Occipital lobe (tissue), 2 donors: ENCODE results near the gene RAC3. TPM values are rescaled to one million over a fixed set of nuclear protein-coding genes. Genes with fewer than 3 reads are reported as not detected.

ENCODE experiments used
- DNase-seq: peaks from one replicate; lab custom pipeline; 2025; lab: John Stamatoyannopoulos, UW
- total RNA-seq: library from RNA; depleted of rRNA; stranded (reverse); fragments of >200 nt; gene quantifications from one replicate; pipeline ENCODE4 v1.2.3, GENCODE V29; 2014

Gene RAC3
- total RNA-seq, 1 donor from 2014 or later, result 76.0 TPM

DNA sequence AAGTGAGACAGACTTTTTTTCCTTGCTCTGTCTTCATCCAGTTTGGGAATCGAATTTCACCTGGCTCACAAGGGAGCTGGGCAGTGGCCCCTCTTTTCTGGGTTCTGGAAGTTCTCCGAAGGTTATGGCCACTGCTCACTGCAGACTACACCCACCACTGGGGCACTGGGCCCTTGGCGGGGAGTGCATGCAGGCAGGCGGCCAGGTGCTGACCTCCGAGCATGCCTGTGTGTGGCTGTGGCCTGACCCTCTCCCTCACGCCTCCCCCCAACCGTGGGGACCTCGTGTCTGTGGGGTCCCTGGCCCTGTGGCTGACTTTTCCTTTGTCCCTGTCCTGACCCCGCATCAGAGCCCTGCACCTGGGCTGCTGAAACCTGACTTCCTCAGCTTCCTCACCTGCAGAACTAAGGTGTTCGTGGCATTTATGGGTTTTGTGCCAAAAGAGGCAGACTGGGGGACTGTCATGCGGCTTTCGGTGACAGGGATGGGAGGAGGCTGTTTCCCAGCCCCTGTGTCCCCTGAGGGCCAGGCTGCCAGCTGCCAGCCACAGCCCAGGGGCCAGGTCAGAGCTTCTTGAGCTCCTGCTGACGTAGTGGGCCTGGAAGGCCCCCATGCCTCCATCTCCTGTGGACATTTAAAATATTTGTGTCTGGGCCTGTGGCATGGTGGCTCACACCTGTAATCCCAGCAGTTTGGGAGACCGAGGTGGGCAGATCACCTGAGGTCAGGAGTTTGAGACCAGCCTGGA lies 32.6 kb upstream of the RAC3 start:
- no peak for DNase-seq

DNA sequence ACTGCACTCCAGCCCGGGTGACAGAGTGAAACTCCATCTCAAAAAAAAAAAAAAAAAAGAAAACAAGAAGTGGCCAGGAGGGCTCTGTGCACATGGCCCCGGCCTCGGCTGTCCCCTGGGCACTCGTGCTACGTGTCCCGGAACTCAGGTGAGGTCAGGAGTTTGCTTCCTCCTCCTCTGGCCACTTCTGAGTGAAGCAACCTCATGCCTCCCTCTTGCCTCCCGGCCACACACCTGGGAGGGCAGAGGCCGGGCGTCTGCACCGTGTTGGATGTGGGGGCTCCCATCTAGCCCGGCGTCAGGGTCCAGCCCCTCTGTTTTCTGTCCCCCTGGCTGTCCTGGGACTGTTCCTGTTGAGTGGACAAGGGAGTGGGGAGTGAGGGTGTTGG lies 31.9 kb upstream of the RAC3 start:
- no peak for DNase-seq

DNA sequence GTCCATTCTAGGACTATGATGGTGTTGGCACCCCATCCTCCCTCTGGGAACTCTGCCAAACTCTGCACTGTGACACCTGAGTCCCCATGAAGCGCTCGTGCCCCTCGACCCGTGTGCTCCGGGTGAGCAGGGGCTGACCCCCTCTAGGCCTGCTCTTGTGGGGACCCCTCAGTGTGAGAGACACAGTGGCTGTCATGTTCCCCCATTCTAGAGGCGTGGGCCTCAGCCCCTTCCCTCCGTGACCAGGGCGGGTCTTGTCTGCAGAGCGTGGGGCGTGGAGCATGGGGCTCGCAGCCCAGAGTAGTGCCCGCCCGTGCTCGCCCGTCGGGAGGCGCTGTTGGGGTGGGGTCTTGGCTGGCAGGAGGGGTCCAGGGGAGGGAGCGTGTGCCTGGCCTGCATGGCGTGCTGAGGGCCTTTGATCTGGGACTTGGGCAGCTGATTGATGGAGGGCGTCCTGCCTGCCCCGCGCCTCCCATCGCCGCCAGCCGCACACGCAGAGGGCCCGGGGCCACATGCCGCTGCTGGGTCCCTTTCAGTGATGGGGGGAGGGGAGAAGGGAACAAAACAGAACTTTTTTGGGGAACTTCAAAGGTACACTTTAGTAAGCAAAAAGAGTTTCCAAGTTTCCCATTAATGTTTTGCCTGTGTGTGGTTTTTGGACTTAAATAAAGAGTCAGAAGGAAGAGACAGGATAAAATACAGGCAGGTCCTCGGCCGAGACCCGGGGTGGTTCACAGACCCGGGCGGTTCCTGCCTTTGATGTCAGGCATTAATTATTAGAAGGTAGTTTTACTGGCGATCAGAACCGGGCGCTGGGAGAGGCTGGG lies 31.3 kb upstream of the RAC3 start:
- no peak for DNase-seq

DNA sequence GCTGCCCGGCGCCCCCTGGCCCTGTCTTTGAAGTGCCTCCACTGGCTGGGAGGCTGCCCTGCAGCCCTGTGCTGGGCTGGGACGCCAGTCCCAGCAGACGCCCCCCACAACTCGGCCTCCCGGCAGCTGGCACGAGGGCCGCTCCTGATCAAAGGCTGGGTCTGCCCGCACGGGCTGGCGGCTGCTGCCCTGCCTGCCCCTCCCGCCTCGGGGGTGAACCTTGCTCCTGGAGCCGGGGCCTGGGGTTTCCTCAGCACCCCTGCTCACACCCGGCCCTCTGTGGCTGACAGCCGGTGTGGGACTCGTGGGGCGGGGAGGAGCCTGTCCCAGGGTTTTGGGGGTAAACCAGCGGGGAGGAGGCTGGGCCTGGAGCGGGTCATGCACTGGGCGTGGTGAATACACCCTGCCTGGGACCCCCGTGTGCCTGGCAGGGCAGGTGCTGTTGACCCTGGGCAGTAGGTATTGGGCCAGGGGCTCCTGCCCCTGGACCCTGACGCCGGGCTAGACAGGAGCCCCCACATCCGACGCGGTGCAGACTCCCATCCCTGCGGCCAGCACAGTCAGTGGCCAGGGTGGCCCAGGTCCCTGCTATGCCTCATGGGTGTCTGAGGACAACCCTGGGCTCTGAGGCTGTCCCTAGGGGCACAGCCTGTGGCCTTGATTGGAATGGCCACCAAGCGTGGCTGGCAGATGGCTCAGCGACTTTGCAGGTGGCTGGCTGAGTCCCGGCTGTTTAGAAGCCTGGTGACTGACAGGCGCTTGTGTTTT lies 30.5 kb upstream of the RAC3 start:
- no peak for DNase-seq

DNA sequence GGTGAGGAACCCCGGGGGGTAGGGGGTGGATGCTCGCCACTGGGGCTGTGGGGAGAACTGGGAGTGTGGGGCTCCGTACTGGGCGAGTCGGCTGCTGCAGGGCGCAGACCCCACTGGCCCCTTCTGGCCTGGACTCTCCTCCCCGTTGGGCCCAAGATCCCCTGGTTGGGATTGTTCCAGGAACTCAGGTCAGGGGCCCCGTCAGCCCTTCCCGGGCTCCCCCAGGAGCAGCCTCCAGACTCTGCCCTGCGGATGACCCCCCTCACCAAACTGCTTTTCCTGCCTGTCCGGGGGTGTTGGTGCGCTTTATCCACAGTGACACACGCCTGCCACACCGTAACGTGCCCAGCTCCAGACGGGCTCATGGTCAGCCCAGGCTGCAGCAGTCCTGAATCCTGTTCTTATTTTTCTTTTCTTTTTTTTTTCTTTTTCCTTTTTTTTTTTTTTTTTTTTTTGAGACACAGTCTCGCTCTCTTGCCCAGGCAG lies 29.9 kb upstream of the RAC3 start:
- DNase-seq, result no peak

DNA sequence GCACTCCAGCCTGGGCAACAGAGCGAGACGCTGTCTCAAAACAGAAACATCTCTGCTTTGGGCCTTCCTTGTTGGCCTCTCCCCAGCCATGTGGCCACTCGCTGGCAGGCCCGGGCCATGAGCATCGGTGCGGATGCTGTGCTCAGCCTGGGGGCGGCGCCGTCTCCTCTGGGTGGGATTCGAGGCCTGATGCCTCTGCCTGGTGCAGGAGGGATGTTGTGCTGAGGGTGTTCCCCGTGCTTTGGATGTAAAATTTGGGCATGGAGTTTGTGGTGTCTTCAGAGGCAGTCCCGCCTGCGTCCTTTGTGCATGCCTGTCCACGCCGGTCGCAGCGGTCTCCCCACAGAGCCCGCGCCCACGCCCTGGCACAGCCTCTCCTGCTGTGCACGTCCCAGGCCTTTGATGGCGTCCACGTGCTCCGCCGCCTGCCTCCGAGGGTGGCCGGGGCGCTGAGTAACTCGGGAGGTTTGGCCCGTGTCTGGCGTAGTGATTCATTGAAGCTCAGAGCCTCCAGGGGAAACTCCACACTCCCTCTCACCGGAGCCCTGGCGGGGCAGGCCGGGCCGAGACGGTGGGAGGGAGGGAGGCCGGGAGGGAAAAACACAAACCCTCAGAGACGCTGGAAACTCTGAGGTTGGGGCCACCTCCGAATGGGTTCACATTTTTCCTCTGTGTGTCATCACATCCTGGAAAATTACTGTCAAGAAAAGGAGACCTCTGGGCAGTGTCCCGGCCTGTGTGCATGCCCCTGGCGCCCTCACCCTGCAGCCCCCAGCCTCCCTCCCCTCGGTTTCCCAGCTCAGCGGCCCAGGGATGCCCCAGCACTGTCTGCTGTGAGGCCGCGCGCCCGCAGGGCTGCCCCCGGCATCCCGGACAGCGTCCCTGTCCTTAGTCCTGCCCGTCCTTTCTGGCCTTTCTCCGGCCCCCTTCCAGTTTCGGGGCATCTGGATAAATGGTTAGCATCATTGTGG lies 27.8 kb upstream of the RAC3 start:
- no peak for DNase-seq

DNA sequence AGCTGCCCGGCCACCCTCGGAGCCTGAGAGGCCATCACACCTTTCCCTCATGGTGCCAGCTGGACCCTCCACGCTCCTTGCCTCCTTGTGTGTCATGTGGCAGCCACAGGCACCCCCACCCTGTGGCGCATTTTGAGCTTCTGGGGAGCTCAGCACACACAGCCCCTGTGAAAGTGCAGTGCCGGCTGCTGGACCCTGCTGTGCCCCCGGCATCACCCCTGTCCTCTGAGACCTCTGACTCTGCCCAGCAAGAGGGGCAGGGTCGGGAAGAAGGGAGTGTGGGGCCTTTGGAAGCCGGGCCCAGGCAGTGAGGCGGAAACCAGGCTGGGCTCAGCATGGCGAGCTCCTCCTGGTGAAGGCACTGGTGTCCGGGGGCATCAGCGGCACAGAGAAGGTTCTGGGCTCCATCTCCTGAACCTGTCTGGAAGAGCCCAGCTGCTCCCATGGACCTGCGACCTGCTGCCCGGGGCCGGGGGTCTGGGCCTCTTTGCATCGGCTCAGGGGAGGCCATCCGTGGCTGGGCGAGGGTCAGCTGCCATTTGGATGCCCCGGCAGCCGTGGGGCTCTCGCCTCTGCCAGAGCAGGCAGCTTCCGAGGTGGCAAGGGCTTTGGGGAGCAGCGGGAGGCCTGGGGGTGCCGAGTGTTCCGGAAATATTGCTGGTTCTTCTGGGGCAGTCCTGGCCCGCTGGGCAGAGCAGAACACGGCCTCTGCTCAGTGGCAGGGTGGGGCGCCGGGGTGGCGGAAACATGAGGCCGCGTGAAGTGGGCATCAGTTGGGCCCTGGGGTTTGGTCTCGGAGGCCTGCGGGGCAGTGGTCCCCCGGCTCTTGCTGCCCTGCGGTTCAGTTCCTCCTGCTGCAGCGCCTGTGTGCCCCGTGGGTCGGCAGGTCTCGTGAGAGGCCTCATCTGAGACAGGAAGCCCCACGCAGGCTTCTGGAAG lies 26.7 kb upstream of the RAC3 start:
- no peak for DNase-seq

DNA sequence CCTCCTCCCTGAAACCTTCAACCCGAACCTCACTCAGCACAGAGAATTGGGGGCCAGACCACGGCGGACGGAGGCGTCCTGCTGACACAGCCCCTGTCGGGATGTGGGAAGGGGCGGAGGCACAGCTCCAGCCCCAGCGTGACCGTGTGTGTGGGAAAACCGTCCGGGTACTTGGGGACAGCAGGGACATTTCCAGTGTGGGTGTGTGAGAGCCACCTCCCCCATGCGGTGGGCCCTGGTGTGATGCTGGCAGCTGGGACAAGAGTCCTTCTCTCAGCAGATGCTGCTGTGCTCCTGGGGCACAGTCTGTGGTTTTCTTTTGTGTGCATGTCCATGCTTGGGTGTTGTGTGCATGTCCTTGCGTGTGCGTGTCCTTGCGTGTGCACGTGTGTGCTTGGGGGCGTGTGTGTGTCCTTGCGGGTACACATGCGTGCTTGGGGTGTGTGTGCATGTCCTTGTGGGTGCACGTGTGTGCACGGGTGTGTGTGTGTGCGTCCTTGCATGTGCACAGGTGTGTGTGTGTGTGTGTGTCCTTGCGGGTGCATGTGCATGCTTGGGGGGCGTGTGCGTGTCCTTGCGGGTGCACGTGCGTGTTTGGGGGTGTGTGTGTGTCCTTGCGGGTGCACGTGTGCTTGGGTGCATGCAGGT lies 25.7 kb upstream of the RAC3 start:
- no peak for DNase-seq

DNA sequence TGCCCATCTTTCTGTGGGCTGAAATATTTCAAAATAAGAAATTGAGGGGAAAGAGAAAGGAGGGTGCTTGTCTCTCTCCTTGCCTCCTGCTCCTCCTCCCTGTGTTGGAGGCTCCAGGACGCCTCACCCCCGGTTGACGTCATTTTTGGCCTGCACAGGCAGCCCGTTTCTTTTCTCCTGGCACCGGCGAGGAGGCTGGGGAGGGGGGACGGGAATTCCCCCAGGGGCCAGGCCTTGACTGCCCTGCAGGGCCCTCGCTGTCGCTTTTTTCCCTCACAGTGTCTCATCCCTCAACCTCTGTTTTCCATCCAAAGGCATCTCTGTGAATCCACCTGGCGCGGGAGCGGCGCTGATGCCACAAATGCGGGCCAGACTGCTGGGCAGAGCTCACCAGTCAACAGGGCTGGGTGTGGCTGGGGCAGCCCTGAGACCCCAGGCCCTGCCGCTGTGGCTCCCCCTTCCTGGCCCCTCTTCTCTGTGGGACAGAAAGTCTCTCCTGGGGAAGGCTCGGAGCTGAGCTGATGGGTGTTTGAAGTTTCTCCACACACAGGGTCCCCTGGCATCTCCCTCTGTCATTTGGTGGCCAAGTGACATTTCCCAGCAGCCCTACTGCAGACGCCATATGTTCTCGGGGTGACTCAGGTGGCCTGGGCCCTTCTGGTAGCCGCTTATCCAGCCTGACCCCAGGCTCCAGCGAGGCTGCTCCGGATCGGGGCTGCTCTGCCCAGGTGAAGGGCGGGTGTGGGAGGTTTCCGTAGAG lies 24.8 kb upstream of the RAC3 start:
- peak; percentile 41 for DNase-seq

DNA sequence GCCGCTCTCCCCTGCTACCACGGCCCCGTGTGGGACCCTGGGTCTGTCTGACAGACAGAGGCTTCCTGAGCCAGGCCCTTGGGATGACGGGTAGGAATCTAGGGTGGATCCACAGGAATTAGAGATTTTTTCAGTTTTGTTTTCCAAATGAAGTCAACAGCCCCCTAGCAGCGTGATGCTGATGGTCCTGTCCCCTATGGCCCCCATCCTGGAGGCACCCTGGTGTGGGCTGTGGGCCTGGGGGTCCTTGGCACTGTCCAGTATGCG lies 24.3 kb upstream of the RAC3 start:
- DNase-seq, result no peak

DNA sequence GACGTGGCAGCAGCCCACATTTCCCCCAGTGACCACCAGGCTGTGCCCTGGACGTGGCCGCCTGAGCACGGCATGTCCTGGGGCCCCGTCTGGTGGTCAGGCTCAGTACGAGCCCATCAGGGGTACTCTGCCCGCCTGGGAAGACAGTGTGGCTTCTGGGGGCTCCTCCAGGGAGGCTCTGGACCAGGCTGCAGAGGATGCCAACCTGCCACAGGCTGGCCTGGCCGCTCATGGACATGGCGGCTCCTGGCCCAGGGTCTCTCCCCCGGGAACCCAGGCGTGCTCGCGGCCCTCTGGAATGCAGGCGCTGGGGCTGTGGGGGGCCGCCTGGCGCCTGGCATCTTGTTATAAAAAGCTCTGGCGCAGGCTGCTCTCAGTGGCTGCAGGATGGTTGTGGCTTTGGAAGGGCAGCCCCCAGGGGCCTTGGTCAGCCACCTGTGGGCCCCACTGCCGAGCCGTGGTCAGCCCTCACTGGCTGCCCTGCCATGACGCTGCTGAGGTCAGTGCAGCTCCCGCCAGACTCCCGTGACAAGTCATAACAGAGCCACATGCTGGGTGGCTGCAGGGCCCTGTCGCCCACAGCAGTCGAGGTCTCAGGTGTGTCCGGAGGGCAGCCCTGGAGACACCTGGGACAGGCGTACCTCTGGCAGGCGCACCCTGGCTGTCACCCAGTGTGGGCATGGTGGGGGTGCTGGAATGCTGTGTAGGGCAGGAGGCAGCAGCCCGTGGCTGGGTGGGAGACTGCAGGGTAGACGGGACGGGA lies 23.8 kb upstream of the RAC3 start:
- DNase-seq, result no peak

DNA sequence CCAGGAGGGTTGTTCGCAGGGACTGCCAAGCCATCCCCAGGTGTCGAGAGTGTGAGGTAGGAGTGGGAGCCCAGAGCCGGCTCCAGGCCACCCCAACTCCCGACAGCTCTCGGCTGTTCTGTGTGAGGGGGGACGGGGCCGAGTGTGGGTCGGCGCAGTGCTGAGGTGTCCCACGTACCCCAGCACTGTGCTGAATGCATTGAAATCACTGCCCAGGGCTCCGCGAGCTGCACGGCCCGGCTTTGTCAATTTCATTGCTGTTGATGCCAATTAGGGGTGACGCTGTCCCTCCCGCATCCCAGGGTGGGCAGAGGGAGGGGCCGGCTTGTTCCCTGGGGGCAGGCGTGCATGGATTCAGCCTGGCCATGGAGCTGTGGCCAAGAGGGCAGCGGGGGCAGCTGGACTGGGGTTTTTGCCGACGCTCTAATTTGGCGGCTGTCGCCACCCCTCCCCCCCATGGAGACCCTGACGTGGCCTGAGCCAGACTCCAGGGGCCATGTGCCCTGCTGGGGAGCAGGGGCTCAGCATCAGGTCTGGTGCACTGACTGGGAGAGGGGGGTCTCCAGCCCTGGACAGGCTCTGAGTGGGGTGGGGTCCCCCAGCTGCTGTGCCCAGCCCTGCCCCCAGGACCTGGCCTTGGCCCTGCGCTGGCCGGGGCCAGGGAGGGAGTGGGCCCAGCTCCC lies 23.1 kb upstream of the RAC3 start:
- DNase-seq, result no peak

DNA sequence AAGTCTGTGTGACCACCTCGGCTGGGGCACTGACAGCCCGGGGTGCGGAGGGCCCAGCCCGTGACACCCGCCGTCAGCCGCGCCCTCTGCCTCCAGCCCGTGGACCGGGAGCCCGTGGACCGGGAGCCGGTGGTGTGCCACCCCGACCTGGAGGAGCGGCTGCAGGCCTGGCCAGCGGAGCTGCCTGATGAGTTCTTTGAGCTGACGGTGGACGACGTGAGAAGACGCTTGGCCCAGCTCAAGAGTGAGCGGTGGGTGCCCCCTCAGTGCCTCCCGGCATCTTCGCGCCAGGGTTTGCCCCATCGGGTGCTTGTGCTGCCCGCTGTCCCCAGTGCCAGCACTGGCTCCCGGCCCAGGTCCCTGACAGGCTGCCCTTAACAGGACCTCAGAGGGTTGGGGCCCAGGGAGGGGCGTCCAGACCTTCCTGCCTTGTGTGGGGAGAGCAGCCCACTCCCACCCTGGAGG lies 22.5 kb upstream of the RAC3 start:
- no peak for DNase-seq

DNA sequence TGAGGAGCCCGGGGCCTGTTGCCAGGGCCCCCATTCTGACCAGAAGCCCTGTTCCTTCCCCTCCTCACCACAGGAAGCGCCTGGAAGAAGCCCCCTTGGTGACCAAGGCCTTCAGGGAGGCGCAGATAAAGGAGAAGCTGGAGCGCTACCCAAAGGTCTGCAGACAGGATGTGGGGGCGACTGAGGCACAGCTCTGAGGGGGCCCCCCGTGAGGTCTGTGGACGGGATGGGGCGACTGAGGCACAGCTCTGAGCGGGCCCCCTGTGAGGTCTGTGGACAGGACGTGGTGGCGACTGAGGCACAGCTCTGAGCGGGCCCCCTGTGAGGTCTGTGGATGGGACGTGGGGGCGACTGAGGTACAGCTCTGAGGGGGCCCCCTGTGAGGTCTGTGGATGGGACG lies 22.1 kb upstream of the RAC3 start:
- DNase-seq, result no peak

DNA sequence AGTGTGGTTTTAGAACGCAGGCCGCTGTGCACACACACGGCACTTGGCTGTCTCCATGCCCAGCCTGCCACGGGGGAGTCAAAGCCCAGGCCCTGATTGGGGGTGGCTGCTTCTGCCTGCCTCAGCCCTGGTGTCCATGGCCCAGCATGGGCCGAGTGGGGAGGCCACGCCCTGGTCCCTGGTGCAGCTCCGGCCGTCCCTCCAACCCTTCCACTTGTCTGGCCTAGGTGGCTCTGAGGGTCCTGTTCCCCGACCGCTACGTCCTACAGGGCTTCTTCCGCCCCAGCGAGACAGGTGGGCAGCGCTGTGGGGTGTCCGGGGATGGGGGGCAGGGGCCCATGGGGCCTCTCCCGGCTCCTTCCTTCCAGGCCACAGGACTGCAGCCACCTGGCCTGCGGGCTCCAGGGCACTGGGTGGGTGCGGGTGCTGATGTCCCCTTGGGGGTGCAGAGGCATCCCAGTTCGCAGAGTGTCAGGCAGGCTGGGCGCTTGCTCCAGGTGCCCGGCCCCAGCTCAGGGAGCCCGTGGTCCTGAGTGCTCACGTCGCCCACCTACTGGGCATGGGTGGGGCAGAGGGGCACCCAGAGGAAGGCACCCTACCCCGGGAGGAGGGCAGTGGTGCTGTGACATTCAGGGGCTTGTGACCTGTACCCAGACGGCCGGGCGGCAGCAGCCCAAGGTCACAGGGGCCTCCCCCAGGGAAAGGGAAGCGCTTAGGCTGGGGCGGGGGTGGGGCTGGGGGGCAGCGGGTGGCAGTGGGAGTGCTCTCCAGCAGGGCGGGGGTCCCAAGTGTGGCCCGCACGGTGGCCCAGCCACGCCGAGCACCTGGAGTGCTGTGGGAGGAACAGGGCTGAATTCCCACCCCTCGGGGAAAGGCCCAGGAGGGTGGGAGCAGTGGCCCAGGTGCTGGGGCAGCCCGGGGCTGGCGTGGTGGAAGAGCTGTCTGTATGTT lies 20.6 kb upstream of the RAC3 start:
- no peak for DNase-seq

DNA sequence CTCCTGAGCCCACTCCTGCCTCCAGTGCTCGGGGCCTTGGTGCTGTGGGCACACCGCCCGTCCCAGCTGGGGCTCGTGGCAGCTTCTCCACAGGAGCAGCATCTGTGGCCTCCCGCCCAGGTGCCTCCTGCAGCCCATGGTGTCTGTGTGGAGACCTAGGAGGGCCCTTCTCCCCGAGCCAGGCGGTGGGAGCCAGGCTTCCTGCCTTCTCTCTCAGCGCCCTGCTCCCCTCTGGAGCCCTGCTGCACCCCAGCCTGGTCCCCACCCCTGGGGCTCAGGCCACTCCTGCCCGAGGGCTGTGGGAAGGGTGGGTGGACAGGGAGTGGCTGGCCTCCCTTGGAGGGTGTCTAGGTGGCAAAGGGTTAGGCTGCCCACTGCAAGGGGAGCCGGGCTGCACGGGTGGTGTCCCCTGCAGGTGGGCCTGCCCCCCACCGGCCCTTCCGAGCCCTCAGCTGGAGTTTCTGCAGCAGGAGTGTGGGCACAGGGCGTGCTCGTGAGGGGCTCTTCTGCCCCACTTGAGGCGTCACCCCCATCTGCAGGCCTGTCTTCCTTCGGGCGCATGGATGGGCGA lies 19.8 kb upstream of the RAC3 start:
- DNase-seq, result no peak
